PC-3 (cell line): Measurements from ENCODE around the gene TYRP1.

Experiments
- EZH2 ChIP-seq: fragments of 300-600 bp; sonication (generic); IDR thresholded peaks from one replicate; pipeline ENCODE4 v1.6.1; 2017; ENCODE audit warnings: antibody characterized with exemption, mild to moderate bottlenecking, low read length; ENCODE audit not compliant: unreplicated experiment
- TF ChIP-seq, protein P1 (sequence below): fragments of 300-600 bp; sonication (generic); conservative IDR thresholded peaks from 2 replicates; pipeline ENCODE4 v1.5.1; 2017; ENCODE audit warnings: antibody characterized with exemption, low read depth, mild to moderate bottlenecking, low read length

DNA sequence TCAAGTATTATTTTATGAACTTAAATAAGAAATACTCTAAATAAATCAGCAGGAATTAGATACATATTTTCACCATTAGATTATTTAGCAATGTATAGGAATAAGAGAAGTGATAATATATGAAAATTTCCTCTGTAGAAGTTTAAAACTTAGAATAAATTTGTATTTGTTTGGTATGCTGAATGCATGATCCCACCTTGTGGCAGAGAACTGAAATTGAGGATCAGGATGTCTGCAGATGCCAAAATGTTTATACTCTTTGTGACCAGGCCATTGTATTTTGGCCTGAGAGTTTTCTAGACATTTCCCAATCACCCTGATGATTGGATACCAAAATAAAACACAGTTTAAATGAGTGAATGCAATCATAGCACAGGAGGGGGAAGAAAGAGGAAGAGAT is 6.3 kb downstream of the TYRP1 start:
- TF ChIP-seq EZH2: no peak
- TF ChIP-seq, protein P1, sequence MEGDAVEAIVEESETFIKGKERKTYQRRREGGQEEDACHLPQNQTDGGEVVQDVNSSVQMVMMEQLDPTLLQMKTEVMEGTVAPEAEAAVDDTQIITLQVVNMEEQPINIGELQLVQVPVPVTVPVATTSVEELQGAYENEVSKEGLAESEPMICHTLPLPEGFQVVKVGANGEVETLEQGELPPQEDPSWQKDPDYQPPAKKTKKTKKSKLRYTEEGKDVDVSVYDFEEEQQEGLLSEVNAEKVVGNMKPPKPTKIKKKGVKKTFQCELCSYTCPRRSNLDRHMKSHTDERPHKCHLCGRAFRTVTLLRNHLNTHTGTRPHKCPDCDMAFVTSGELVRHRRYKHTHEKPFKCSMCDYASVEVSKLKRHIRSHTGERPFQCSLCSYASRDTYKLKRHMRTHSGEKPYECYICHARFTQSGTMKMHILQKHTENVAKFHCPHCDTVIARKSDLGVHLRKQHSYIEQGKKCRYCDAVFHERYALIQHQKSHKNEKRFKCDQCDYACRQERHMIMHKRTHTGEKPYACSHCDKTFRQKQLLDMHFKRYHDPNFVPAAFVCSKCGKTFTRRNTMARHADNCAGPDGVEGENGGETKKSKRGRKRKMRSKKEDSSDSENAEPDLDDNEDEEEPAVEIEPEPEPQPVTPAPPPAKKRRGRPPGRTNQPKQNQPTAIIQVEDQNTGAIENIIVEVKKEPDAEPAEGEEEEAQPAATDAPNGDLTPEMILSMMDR: no peak
